GM12878 (cell line): ENCODE results near the gene AMBRA1. TPM values are rescaled to one million over a fixed set of nuclear protein-coding genes. Genes with fewer than 3 reads are reported as not detected.

Experiments
- ATAC-seq: fragments of 200-7000 bp; cut with Tn5 transposase; 3 replicates; pipeline ENCODE4 v1.9.1; 2020; ENCODE audit warnings: mild to moderate bottlenecking, moderate library complexity
- BruUV-seq: library from RNA; stranded (reverse); fragments of 400-500 nt; replicated peaks from 2 replicates; lab custom pipeline; 2021; lab: Mats Ljungman, UMichigan
- CTCF ChIA-PET: fragments of 300-600 bp; sonication (Branson Sonifier 250); formaldehyde crosslinking; extraction: SDS; loops from one replicate; lab custom pipeline; 2021; ENCODE audit warnings: inconsistent platforms; lab: Yijun Ruan, JAX
- POLR2A ChIA-PET: fragments of 350-600 bp; formaldehyde crosslinking; extraction: SDS; loops from one replicate; lab custom pipeline; 2021; ENCODE audit warnings: inconsistent platforms; lab: Charles Lee
- RAD21 ChIA-PET: fragments of 300-600 bp; sonication (Branson Sonifier 250); formaldehyde crosslinking; loops from one replicate; lab custom pipeline; 2023; ENCODE audit warnings: antibody characterized with exemption; ENCODE audit not compliant: unreplicated experiment; lab: Charles Lee
- SMC1A ChIA-PET: fragments of 300-600 bp; sonication (Branson Sonifier 250); formaldehyde crosslinking; loops from one replicate; lab custom pipeline; 2023; ENCODE audit not compliant: unreplicated experiment, uncharacterized antibody; lab: Charles Lee
- DNase-seq: peaks from one replicate; pipeline ENCODE4 v3.0.0-alpha.2; 2011; ENCODE audit warnings: low read depth, low spot score
- FAIRE-seq: peaks from 3 replicates; lab custom pipeline; 2011; peaks lifted over from hg19 to GRCh38; lab: Jason Lieb, UNC
- H2AFZ ChIP-seq: 2 replicates; pipeline ENCODE4 v1.6.0; 2011; ENCODE audit warnings: low read depth, low read length, control low read depth; ENCODE audit not compliant: control insufficient read depth
- H3K27ac ChIP-seq: 2 replicates; pipeline ENCODE4 v1.5.1; 2011; ENCODE audit warnings: control low read depth; ENCODE audit not compliant: control insufficient read depth, insufficient read depth
- H3K27me3 ChIP-seq, 2 experiments: replicated peaks in 1 of 2; 2 replicates each; pipeline versions ENCODE4 v1.6.0 to v1.6.1; 2011; ENCODE audit warnings: low read length in 1 of 2; ENCODE audit not compliant: control insufficient read depth in 2 of 2, insufficient read depth in 2 of 2
- H3K36me3 ChIP-seq, 2 experiments: 2 replicates each; pipeline ENCODE4 v1.5.1; 2011; ENCODE audit warnings: low read length in 1 of 2; ENCODE audit not compliant: control insufficient read depth in 2 of 2, insufficient read depth in 2 of 2
- H3K4me1 ChIP-seq: 2 replicates; pipeline ENCODE4 v1.6.1; 2011; ENCODE audit warnings: mild to moderate bottlenecking, low read length, moderate library complexity, mixed read lengths; ENCODE audit not compliant: control insufficient read depth, insufficient read depth
- H3K4me2 ChIP-seq: 2 replicates; pipeline ENCODE4 v1.6.0; 2011; ENCODE audit warnings: control low read depth; ENCODE audit not compliant: control insufficient read depth, insufficient read depth
- H3K4me3 ChIP-seq: fragments of 200-600 bp; sonication (generic); 2 replicates; pipeline ENCODE4 v1.5.1; 2016
- H3K79me2 ChIP-seq: 2 replicates; pipeline ENCODE4 v1.6.0; 2011; ENCODE audit warnings: low read length; ENCODE audit not compliant: control insufficient read depth, insufficient read depth
- H3K9ac ChIP-seq: 2 replicates; pipeline ENCODE4 v1.8.0; 2011; ENCODE audit warnings: low read length, control low read depth, mixed read lengths; ENCODE audit not compliant: control insufficient read depth, insufficient read depth
- H3K9me3 ChIP-seq: replicated peaks from 3 replicates; pipeline ENCODE4 v1.5.1; 2011; ENCODE audit warnings: mild to moderate bottlenecking, low read length; ENCODE audit not compliant: control insufficient read depth, insufficient read depth
- H4K20me1 ChIP-seq: 2 replicates; pipeline ENCODE4 v1.6.0; 2011; ENCODE audit not compliant: control insufficient read depth, insufficient read depth
- CHD4 ChIP-seq: fragments of 200-600 bp; sonication (generic); IDR thresholded peaks from 2 replicates; pipeline ENCODE4 v1.6.1; 2016; ENCODE audit warnings: mild to moderate bottlenecking
- EGR1 ChIP-seq, 2 experiments: IDR thresholded peaks; 1 replicate in 1 of 2; 2 replicates in 1 of 2; pipeline ENCODE4 v1.6.1; 2011 to 2012; ENCODE audit warnings: low read depth in 2 of 2, low read length in 2 of 2, borderline replicate concordance in 1 of 2, mild to moderate bottlenecking in 1 of 2, moderate library complexity in 1 of 2
- NBN ChIP-seq: fragments of 450-650 bp; IDR thresholded peaks from 2 replicates; pipeline ENCODE4 v1.6.1; 2016
- RFX5 ChIP-seq: IDR thresholded peaks from 2 replicates; pipeline ENCODE4 v1.6.1; 2011; ENCODE audit warnings: low read depth, low read length, improper control_type of control experiment
- ZNF217 ChIP-seq: fragments of 450-650 bp; IDR thresholded peaks from 2 replicates; pipeline ENCODE4 v1.6.1; 2017; ENCODE audit warnings: antibody characterized with exemption, mild to moderate bottlenecking
- WGBS: methylation state at CpG from one replicate; pipeline ENCODE4 v1.1.6; 2016; ENCODE audit warnings: low lambda C conversion rate; ENCODE audit not compliant: insufficient replicate concordance, insufficient coverage; ENCODE audit errors: missing lambda C conversion rate; 5-methylcytosine and 5-hydroxymethylcytosine counted together
- in situ Hi-C: fragments of 300-500 bp; cut with MboI; formaldehyde crosslinking; loops from 9 replicates; pipeline ENCODE4 v1.14.3; 2018; ENCODE audit warnings: mixed read lengths
- intact Hi-C: fragments of 100-400 bp; cut with micrococcal nuclease; formaldehyde crosslinking; loops from one replicate; pipeline ENCODE4 v1.14.2; 2022; ENCODE audit not compliant: unreplicated experiment
- polyA plus RNA-seq, 11 experiments: library from polyadenylated mRNA; depleted of rRNA in 4 of 11; unstranded in 6 of 11; stranded (reverse) in 5 of 11; fragments of >200 nt; fragmentation: Nextera tagmentation in 4 of 11; fragmentation: Illumina TruSeq in 1 of 11; extraction: Ambion mirVana in 4 of 11; extraction: Trizol in 1 of 11; gene quantifications; 1 replicate in 1 of 11; 2 replicates in 10 of 11; pipeline versions ENCODE4 v1.2.1 to v1.2.3, GENCODE V29; 2011 to 2016; ENCODE audit warnings: inconsistent platforms in 2 of 11, missing spikeins in 2 of 11, low read depth in 1 of 11
- total RNA-seq, 4 experiments: library from RNA; depleted of rRNA in 3 of 4; stranded (reverse); fragments of >200 nt in 3 of 4; fragmentation: Illumina TruSeq in 1 of 4; extraction: Trizol in 1 of 4; gene quantifications; 2 replicates each; pipeline versions ENCODE4 v1.2.1 to v1.2.3, GENCODE V29; 2013 to 2021

AMBRA1 gene
- total and polyA plus RNA-seq, 10 of the 15 experiments (the other 5 are each of a cell fraction or from before 2014, with no cell fraction given), result 0.57 to 34.3 (median 13.7) TPM

DNA sequence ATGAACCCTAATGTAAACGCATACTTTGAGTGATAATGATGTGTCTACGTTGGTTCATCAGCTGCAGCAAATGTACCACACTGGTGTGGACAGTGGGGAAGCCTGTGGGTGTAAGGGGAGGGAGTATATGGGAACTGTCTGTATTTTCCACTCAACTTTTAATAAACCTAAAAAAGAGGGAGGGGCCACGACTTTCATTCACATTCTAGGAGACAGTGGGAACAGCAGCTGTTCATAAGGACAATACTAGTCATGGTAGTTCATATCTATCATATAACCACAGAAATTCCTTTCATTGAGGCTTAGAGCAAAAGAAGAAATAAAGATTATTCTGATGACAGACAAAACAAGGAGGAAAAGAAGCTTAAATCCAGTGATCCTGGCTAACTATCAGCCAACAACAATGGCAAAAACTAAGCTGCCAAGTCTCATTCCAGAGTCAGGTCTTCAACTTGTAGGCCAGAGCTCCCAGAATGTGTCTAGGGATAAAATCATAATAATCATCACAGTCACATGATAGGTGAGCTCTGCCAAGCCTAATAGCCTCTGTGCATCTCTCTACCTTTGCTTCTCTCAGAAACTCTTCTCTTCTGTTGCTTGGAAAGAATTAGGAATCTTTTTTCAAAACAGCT lies 142.9 kb downstream of the AMBRA1 start (continued):
- TF ChIP-seq EGR1 (IDR thresholded peaks at IDR 0.05; ENCODE audit: borderline replicate concordance in 1 of 2, low read depth in 2 of 2, low read length in 2 of 2), result no peak

DNA sequence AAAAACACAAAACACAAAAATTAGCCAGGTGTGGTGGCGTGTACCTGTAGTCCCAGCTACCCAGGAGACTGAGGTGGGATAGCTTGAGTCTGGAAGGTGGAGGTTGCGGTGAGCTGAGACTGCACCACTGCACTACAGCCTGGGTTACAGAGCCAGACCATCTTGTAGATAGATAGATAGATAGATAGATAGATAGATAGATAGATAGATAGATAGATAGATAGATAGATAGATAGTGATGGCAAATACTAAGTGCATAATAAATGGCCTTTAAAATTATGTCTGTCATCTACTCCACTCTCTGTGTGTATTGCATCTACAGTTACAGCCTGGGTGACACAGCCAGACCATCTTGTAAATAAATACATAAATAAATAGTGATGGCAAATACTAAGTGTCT lies 146.3 kb downstream of the AMBRA1 start:
- Histone ChIP-seq H3K79me2 (no peaks in the 10 kb centered on the region; the same call in none of the 2 replicates), H4K20me1 (no peaks in the 10 kb centered on the region), H3K36me3 (peaks cover 0 to 4% of the 10 kb centered on the region in 2 experiments; a peak in 1 of 4 replicates), H3K9ac (no peak overlapping the region), H3K27ac (no peak overlapping the region), H3K4me2 (no peak overlapping the region), H2AFZ (no peak overlapping the region), H3K9me3 (no peaks in the 10 kb centered on the region), H3K27me3 (no peaks in the 10 kb centered on the region), H3K4me3 (no peak overlapping the region), H3K4me1 (no peaks in the 10 kb centered on the region)
- no peak for FAIRE-seq
- ChIA-PET CTCF (interaction anchor here (0.6 to 3.3 kb wide), 7 partner anchors 11 to 170 kb away, joined by 3 to 41 read pairs (median 30); no protein-coding TSS in a partner anchor), SMC1A (interaction anchor here (1.2 to 3.3 kb wide), 6 partner anchors 10 to 75 kb away, joined by 3 to 40 read pairs (median 16); no protein-coding TSS in a partner anchor), RAD21 (interaction anchor here (0.9 to 3.1 kb wide), 6 partner anchors 10 to 82 kb away, joined by 3 to 28 read pairs (median 22); no protein-coding TSS in a partner anchor), POLR2A (interaction anchor here (1.0 kb wide), 1 partner anchor 82 kb away, joined by 3 read pairs; no protein-coding TSS in a partner anchor)
- in situ Hi-C loops, result no loop called here
- intact Hi-C loops, result loop anchor here (5.0 kb wide), 1 partner anchor 35 kb away; no protein-coding TSS in a partner anchor
- TF ChIP-seq NBN (no peak), CHD4 (no peak), ZNF217 (no peak), EGR1 (IDR thresholded peaks at IDR 0.05; ENCODE audit: borderline replicate concordance in 1 of 2, low read depth in 2 of 2, low read length in 2 of 2) (no peak), RFX5 (no peak)
- DNase-seq, result no peak
- no peak for ATAC-seq
- BruUV-seq, result no TSS peak
- 95% methylated on average over 2 of the region's 2 CpGs for WGBS
